HepG2 (cell line): Measurements from ENCODE around the gene NOTUM. TPM values are rescaled to one million over a fixed set of nuclear protein-coding genes. Genes with fewer than 3 reads are reported as not detected.
A peak's percentile ranks its signal among the peaks of the same experiment; 100 is the strongest.

Source experiments
- ATRX ChIP-seq: sonication (generic); formaldehyde crosslinking; IDR thresholded peaks from 2 replicates; pipeline ENCODE4 v1.4.0; 2020; ENCODE audit warnings: missing genetic modification reagents, borderline replicate concordance
- EZH2 ChIP-seq: conservative IDR thresholded peaks from 2 replicates; pipeline ENCODE4 v1.6.1; 2012; ENCODE audit warnings: mild to moderate bottlenecking, low read depth, low read length, moderate library complexity
- FOXP1 ChIP-seq, 2 experiments: fragments of 450-650 bp in 1 of 2; IDR thresholded peaks; 2 replicates each; pipeline ENCODE4 v1.6.1; 2017 to 2018; ENCODE audit warnings: antibody characterized with exemption in 1 of 2
- GPN1 ChIP-seq: sonication (generic); formaldehyde crosslinking; IDR thresholded peaks from 2 replicates; pipeline ENCODE4 v1.5.1; 2020; ENCODE audit warnings: missing genetic modification reagents, borderline replicate concordance
- ISX ChIP-seq: sonication (generic); formaldehyde crosslinking; conservative IDR thresholded peaks from 2 replicates; pipeline ENCODE4 v1.5.0; 2020; ENCODE audit warnings: missing genetic modification reagents
- MAFK ChIP-seq, 2 experiments: IDR thresholded peaks in 1 of 2; conservative IDR thresholded peaks in 1 of 2; 2 replicates each; pipeline ENCODE4 v1.6.1; 2011; ENCODE audit warnings: improper control_type of control experiment in 2 of 2, low read length in 2 of 2
- MEF2D ChIP-seq: sonication (generic); formaldehyde crosslinking; IDR thresholded peaks from 2 replicates; pipeline ENCODE4 v1.5.1; 2020; ENCODE audit warnings: mild to moderate bottlenecking, missing genetic modification reagents
- MIER3 ChIP-seq: IDR thresholded peaks from 2 replicates; pipeline ENCODE4 v1.6.1; 2016; ENCODE audit warnings: missing compliant biosample characterization, borderline replicate concordance
- SAFB2 ChIP-seq: sonication (generic); formaldehyde crosslinking; IDR thresholded peaks from 2 replicates; pipeline ENCODE4 v1.5.1; 2020; ENCODE audit warnings: missing genetic modification reagents, low read depth, mild to moderate bottlenecking, borderline replicate concordance
- SP140L ChIP-seq: sonication (generic); formaldehyde crosslinking; IDR thresholded peaks from 2 replicates; pipeline ENCODE4 v1.4.0; 2020; ENCODE audit warnings: missing genetic modification reagents, borderline replicate concordance
- ZMAT3 ChIP-seq: sonication (generic); formaldehyde crosslinking; conservative IDR thresholded peaks from 2 replicates; pipeline ENCODE4 v1.7.0; 2021; ENCODE audit warnings: missing genetic modification reagents
- ZNF354B ChIP-seq: sonication (generic); formaldehyde crosslinking; IDR thresholded peaks from 2 replicates; pipeline ENCODE4 v1.8.0; 2022; ENCODE audit warnings: mild to moderate bottlenecking, missing genetic modification reagents
- ZNF367 ChIP-seq: sonication (generic); formaldehyde crosslinking; IDR thresholded peaks from 2 replicates; pipeline ENCODE4 v1.4.0; 2020; ENCODE audit warnings: missing genetic modification reagents, borderline replicate concordance
- ZNF768 ChIP-seq: sonication (generic); formaldehyde crosslinking; IDR thresholded peaks from 2 replicates; pipeline ENCODE4 v1.4.0; 2020; ENCODE audit warnings: missing genetic modification reagents
- ZNF792 ChIP-seq: IDR thresholded peaks from 2 replicates; pipeline ENCODE4 v1.6.1; 2016
- polyA plus RNA-seq, 8 experiments: library from polyadenylated mRNA; depleted of rRNA in 3 of 8; stranded (reverse) in 7 of 8; unstranded in 1 of 8; fragments of >200 nt; fragmentation: Illumina TruSeq in 4 of 8; extraction: Trizol in 4 of 8; gene quantifications; 2 replicates each; pipeline versions ENCODE4 v1.2.1 to v1.2.3, GENCODE V29; 2011 to 2016; ENCODE audit warnings: low read depth in 4 of 8, missing spikeins in 1 of 8, mixed read lengths in 1 of 8; ENCODE audit not compliant: insufficient read depth in 1 of 8
- total RNA-seq, 5 experiments: library from RNA; depleted of rRNA; stranded (reverse); fragments of >200 nt; fragmentation: Illumina TruSeq; extraction: Trizol; gene quantifications; 2 replicates each; pipeline ENCODE4 v1.2.3, GENCODE V29; 2016; ENCODE audit warnings: low read depth in 1 of 5
- TF ChIP-seq, protein P1 (sequence below): sonication (generic); formaldehyde crosslinking; IDR thresholded peaks from one replicate; pipeline ENCODE4 v1.5.1; 2020; ENCODE audit warnings: mild to moderate bottlenecking, missing genetic modification reagents; ENCODE audit errors: not compliant biosample characterization
- TF ChIP-seq, protein P2 (sequence below): sonication (generic); formaldehyde crosslinking; IDR thresholded peaks from 2 replicates; pipeline ENCODE4 v1.4.0; 2020; ENCODE audit warnings: missing genetic modification reagents
- TF ChIP-seq, protein P3 (sequence below): sonication (generic); formaldehyde crosslinking; IDR thresholded peaks from 2 replicates; pipeline ENCODE4 v1.4.0; 2020; ENCODE audit warnings: missing genetic modification reagents, mild to moderate bottlenecking, borderline replicate concordance

NOTUM gene
- total and polyA plus RNA-seq, 2 of the 13 experiments (the other 11 are each of a cell fraction or from before 2014, with no cell fraction given) = 150 to 160 TPM

- TF ChIP-seq SAFB2 (CRISPR knock-in tag) (no peak; the same call in 1 of the 2 replicates), SP140L (CRISPR knock-in tag) (no peak), MAFK (conservative IDR thresholded peaks at IDR 0.05 in 1 of 2, IDR thresholded peaks at IDR 0.05 in 1 of 2; ENCODE audit: low read length in 2 of 2) (no peak), MEF2D (peak; percentile 60; the same call in 1 of the 2 replicates), ATRX (no peak), ZNF768 (peak; percentile 75; the same call in 1 of the 2 replicates), EZH2 (no peak), ZMAT3 (peak; percentile 86), FOXP1 (IDR thresholded peaks at IDR 0.05) (no peak), FOXP1 (CRISPR knock-in tag; IDR thresholded peaks at IDR 0.05) (no peak), ISX (CRISPR knock-in tag) (no peak), ZNF792 (no peak), MIER3 (peak; percentile 58; the same call in 1 of the 2 replicates), ZNF367 (CRISPR knock-in tag) (no peak), GPN1 (CRISPR knock-in tag) (no peak; the same call in 1 of the 2 replicates), ZNF354B (CRISPR knock-in tag) (no peak)
- TF ChIP-seq, protein P1, sequence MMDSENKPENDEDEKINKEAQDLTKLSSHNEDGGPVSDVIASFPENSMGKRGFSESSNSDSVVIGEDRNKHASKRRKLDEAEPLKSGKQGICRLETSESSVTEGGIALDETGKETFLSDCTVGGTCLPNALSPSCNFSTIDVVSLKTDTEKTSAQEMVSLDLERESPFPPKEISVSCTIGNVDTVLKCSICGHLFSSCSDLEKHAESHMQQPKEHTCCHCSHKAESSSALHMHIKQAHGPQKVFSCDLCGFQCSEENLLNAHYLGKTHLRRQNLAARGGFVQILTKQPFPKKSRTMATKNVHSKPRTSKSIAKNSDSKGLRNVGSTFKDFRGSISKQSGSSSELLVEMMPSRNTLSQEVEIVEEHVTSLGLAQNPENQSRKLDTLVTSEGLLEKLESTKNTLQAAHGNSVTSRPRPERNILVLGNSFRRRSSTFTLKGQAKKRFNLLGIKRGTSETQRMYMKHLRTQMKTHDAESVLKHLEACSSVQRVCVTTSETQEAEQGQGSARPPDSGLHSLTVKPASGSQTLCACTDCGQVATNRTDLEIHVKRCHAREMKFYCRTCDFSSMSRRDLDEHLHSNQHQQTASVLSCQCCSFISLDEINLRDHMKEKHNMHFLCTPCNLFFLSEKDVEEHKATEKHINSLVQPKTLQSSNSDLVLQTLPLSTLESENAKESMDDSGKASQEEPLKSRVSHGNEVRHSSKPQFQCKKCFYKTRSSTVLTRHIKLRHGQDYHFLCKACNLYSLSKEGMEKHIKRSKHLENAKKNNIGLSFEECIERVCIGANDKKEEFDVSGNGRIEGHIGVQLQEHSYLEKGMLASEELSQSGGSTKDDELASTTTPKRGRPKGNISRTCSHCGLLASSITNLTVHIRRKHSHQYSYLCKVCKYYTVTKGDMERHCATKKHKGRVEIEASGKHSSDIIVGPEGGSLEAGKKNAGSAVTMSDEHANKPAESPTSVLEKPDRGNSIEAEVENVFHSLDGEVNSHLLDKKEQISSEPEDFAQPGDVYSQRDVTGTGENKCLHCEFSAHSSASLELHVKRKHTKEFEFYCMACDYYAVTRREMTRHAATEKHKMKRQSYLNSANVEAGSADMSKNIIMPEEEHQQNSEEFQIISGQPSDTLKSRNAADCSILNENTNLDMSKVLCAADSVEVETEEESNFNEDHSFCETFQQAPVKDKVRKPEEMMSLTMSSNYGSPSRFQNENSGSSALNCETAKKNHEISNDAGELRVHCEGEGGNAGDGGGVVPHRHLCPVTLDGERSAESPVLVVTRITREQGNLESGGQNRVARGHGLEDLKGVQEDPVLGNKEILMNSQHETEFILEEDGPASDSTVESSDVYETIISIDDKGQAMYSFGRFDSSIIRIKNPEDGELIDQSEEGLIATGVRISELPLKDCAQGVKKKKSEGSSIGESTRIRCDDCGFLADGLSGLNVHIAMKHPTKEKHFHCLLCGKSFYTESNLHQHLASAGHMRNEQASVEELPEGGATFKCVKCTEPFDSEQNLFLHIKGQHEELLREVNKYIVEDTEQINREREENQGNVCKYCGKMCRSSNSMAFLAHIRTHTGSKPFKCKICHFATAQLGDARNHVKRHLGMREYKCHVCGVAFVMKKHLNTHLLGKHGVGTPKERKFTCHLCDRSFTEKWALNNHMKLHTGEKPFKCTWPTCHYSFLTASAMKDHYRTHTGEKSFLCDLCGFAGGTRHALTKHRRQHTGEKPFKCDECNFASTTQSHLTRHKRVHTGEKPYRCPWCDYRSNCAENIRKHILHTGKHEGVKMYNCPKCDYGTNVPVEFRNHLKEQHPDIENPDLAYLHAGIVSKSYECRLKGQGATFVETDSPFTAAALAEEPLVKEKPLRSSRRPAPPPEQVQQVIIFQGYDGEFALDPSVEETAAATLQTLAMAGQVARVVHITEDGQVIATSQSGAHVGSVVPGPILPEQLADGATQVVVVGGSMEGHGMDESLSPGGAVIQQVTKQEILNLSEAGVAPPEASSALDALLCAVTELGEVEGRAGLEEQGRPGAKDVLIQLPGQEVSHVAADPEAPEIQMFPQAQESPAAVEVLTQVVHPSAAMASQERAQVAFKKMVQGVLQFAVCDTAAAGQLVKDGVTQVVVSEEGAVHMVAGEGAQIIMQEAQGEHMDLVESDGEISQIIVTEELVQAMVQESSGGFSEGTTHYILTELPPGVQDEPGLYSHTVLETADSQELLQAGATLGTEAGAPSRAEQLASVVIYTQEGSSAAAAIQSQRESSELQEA = peak; percentile 85
- TF ChIP-seq, protein P2, sequence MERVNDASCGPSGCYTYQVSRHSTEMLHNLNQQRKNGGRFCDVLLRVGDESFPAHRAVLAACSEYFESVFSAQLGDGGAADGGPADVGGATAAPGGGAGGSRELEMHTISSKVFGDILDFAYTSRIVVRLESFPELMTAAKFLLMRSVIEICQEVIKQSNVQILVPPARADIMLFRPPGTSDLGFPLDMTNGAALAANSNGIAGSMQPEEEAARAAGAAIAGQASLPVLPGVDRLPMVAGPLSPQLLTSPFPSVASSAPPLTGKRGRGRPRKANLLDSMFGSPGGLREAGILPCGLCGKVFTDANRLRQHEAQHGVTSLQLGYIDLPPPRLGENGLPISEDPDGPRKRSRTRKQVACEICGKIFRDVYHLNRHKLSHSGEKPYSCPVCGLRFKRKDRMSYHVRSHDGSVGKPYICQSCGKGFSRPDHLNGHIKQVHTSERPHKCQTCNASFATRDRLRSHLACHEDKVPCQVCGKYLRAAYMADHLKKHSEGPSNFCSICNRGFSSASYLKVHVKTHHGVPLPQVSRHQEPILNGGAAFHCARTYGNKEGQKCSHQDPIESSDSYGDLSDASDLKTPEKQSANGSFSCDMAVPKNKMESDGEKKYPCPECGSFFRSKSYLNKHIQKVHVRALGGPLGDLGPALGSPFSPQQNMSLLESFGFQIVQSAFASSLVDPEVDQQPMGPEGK (CRISPR knock-in tag) = peak; percentile 66
- TF ChIP-seq, protein P3, sequence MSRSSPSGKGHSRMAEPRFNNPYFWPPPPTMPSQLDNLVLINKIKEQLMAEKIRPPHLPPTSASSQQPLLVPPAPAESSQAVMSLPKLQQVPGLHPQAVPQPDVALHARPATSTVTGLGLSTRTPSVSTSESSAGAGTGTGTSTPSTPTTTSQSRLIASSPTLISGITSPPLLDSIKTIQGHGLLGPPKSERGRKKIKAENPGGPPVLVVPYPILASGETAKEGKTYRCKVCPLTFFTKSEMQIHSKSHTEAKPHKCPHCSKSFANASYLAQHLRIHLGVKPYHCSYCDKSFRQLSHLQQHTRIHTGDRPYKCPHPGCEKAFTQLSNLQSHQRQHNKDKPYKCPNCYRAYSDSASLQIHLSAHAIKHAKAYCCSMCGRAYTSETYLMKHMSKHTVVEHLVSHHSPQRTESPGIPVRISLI (CRISPR knock-in tag) = peak; percentile 91
These were observed 34.7 kb upstream of the NOTUM start (continued) for GRCh38 chr17:81995463-81996231.
